ENCODE measurements around the gene THRSP. TPM values are rescaled to one million over a fixed set of nuclear protein-coding genes. Genes with fewer than 3 reads are reported as not detected.
"Not testable (repeated sequence)": the region's sequence is repeated elsewhere in the genome, so short reads cannot be mapped to it uniquely, and the experiment has no call there.

THRSP gene
- total RNA-seq, 2 donors from 2014 or later = not detected

DNA sequence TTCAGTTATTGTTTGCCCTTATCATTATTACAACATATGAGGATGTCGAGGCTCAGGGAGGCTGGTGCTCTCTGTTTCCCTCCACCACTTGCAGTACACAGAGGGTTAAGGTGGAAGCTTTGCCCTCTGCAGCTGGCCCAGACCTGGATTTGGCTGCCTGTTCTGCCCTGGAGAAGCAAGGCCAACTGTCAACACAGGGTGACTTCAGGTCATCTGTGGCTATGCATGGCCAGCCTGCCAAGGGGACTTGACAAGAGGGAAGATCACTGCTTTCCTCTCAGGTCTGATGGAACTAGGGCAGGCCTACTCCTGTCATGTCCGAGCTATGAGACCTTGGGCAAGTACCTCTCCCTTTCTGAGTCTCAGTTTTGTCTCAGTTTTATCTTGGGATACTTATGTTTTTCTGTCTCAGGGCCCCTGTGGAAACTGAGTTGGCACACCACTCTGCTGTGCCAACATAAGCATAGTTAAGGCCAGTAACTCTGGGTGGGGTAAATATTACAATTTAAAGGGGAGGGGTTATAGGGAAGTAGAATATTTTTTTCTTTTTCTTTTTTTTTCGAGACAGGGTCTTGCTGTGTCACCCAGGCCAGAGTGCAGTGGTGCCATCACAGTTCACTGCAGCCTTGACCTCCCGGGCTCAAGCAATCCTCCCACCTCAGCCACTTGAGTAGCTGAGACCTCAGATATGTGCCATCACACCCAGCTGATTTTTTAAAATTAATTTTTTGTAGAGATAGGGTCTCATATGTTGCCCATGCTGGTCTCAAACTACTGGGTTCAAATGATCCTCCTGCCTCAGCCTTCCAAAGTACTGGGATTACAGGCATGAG, 2.4 kb upstream of the THRSP start:
- no peaks in the 10 kb centered on the region for H3K9me3 ChIP-seq (ENCODE audit: control insufficient read depth, low read length, poor library complexity, severe bottlenecking)
- DNase-seq (no peak), ATAC-seq (no peak)
- no peak overlapping the region for H3K27ac Mint-ChIP-seq
- H3K27me3 Mint-ChIP-seq = no peaks in the 10 kb centered on the region
- no peak overlapping the region for H3K4me3 Mint-ChIP-seq
- H3K4me1 Mint-ChIP-seq = peaks cover 3% of the 10 kb centered on the region
- no peaks in the 10 kb centered on the region for H3K36me3 Mint-ChIP-seq (ENCODE audit: low read depth)

DNA sequence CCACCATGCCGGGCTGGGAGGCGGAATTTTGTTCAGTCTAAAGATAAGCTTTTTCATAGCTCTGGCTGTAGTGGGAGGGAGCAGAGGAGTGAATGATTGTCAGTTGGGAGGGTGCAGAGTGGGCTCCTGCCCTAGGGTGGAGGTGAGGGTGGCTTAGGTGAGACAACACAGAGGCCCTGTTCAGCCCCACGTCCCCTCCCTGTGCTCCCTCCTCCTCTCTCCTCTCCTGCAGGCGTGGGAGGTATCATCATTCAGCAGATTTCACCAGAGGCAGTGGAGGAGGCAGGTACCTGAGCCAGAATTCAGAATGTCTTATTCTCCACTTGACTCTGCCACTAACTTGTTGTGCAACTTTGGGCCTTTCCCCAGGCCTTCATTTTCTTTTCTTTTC, 1.7 kb upstream of the THRSP start:
- Mint-ChIP-seq H3K27me3 (no peaks in the 10 kb centered on the region), H3K27ac (peak overlapping the region; percentile 4), H3K4me1 (peaks cover 6% of the 10 kb centered on the region), H3K4me3 (no peak overlapping the region), H3K36me3 (ENCODE audit: low read depth) (no peaks in the 10 kb centered on the region)
- no peaks in the 10 kb centered on the region for H3K9me3 ChIP-seq (ENCODE audit: control insufficient read depth, low read length, poor library complexity, severe bottlenecking)
- no peak for DNase-seq
- no peak for ATAC-seq

DNA sequence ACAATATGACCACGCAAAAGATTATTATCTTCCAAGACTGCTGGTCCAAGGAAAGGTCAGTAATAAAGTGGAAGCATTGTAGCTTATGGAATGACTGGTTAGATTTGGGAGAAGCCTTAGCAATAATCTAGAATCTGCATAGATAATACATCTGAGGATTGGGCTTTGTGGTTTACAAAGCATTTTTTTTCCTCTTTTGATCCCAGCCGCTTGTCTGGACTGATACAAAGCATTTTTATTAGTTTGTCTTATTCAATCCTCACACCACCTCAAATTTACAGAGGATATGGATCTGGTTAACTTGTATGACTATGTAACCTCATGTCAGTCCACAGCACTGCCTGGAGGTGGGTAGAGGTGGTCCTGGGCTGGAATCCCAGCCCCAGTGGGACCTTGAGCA, 990 bp upstream of the THRSP start:
- Mint-ChIP-seq H3K4me3 (no peak overlapping the region), H3K36me3 (ENCODE audit: low read depth) (peaks cover 2% of the 10 kb centered on the region), H3K27ac (no peak overlapping the region), H3K27me3 (no peaks in the 10 kb centered on the region), H3K4me1 (peaks cover 7% of the 10 kb centered on the region)
- DNase-seq = no peak
- no peaks in the 10 kb centered on the region for H3K9me3 ChIP-seq (ENCODE audit: control insufficient read depth, low read length, poor library complexity, severe bottlenecking)
- no peak for ATAC-seq

- peaks cover 5% of the 10 kb centered on the region for H3K36me3 Mint-ChIP-seq (ENCODE audit: low read depth)
- ATAC-seq (no peak), DNase-seq (no peak)
- H3K27ac Mint-ChIP-seq = no peak overlapping the region
- peaks cover 10% of the 10 kb centered on the region for H3K4me1 Mint-ChIP-seq
- H3K4me3 Mint-ChIP-seq = no peak overlapping the region
- no peaks in the 10 kb centered on the region for H3K27me3 Mint-ChIP-seq
- no peaks in the 10 kb centered on the region for H3K9me3 ChIP-seq (ENCODE audit: control insufficient read depth, low read length, poor library complexity, severe bottlenecking)
Observed at GRCh38 chr11:78065203-78065602, 1.5 kb downstream of the THRSP start.

GRCh38 chr11:78066471-78066870, 2.8 kb downstream of the THRSP start:
- DNase-seq (no peak), ATAC-seq (no peak)
- peaks cover 5% of the 10 kb centered on the region for H3K36me3 Mint-ChIP-seq (ENCODE audit: low read depth)
- H3K9me3 ChIP-seq (ENCODE audit: control insufficient read depth, low read length, poor library complexity, severe bottlenecking) = no peaks in the 10 kb centered on the region
- H3K27ac Mint-ChIP-seq = no peak overlapping the region
- no peaks in the 10 kb centered on the region for H3K27me3 Mint-ChIP-seq
- H3K4me3 Mint-ChIP-seq = no peak overlapping the region
- peaks cover 10% of the 10 kb centered on the region for H3K4me1 Mint-ChIP-seq

DNA sequence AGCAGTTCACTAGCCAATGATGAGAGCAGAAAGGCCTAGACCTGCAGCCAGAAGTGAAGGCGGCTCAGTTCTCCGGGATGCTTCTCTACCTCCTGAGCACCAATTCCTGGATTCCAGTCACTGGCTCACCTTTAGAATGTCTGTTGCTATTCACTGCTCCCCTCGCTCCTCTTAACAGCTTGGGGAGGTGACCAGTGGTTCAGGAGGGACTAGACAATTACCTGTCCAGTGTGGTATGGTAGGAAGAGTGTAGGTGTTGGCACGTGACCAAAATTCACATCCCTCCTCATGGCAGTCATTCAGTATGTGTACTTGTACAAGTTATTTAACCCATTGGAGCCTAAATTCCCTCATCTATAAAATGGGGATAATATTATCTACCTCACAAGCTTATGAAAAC, 4.0 kb downstream of the THRSP start:
- Mint-ChIP-seq H3K27me3 (no peaks in the 10 kb centered on the region), H3K4me3 (no peak overlapping the region), H3K36me3 (ENCODE audit: low read depth) (peaks cover 12% of the 10 kb centered on the region), H3K27ac (peak overlapping the region; percentile 79), H3K4me1 (peaks cover 19% of the 10 kb centered on the region)
- no peak for ATAC-seq
- no peak for DNase-seq
- no peaks in the 10 kb centered on the region for H3K9me3 ChIP-seq (ENCODE audit: control insufficient read depth, low read length, poor library complexity, severe bottlenecking)

- no peaks in the 10 kb centered on the region for H3K9me3 ChIP-seq (ENCODE audit: control insufficient read depth, low read length, poor library complexity, severe bottlenecking)
- Mint-ChIP-seq H3K4me3 (no peak overlapping the region), H3K27me3 (no peaks in the 10 kb centered on the region), H3K4me1 (peaks cover 16% of the 10 kb centered on the region), H3K36me3 (ENCODE audit: low read depth) (peaks cover 12% of the 10 kb centered on the region), H3K27ac (no peak overlapping the region)
- DNase-seq = no peak
- no peak for ATAC-seq
Observed at GRCh38 chr11:78069465-78069864, 5.8 kb downstream of the THRSP start.

DNA sequence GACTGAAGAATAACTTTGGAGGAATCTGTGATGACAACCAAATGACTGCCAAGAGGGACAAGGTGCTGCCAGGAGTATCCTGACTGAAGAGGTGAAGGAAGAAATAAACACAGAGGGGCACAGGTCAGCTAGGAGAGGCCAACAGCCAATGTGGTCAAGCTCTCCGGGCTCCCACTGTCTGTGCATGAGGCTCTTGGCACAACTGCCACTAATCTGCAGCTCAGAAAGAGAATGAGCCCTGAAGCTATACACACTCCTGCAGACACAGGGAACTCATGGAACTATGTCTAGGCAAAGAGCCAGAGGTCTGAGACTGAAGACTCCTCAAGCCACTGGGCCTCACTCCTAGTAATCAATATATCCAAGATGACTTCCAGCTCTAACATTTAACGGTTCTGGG, 7.0 kb downstream of the THRSP start:
- Mint-ChIP-seq H3K36me3 (ENCODE audit: low read depth) (peaks cover 12% of the 10 kb centered on the region), H3K27ac (no peak overlapping the region), H3K4me1 (peaks cover 20% of the 10 kb centered on the region), H3K4me3 (no peak overlapping the region), H3K27me3 (no peaks in the 10 kb centered on the region)
- DNase-seq (no peak), ATAC-seq (no peak)
- H3K9me3 ChIP-seq (ENCODE audit: control insufficient read depth, low read length, poor library complexity, severe bottlenecking) = no peaks in the 10 kb centered on the region

GRCh38 chr11:78071717-78072116, 8.1 kb downstream of the THRSP start:
- H3K4me1 Mint-ChIP-seq = peaks cover 28% of the 10 kb centered on the region
- H3K9me3 ChIP-seq (ENCODE audit: control insufficient read depth, low read length, poor library complexity, severe bottlenecking) = no peaks in the 10 kb centered on the region
- no peak for ATAC-seq
- no peak overlapping the region for H3K27ac Mint-ChIP-seq
- no peak overlapping the region for H3K4me3 Mint-ChIP-seq
- no peak for DNase-seq
- no peaks in the 10 kb centered on the region for H3K27me3 Mint-ChIP-seq
- peaks cover 14% of the 10 kb centered on the region for H3K36me3 Mint-ChIP-seq (ENCODE audit: low read depth)

DNA sequence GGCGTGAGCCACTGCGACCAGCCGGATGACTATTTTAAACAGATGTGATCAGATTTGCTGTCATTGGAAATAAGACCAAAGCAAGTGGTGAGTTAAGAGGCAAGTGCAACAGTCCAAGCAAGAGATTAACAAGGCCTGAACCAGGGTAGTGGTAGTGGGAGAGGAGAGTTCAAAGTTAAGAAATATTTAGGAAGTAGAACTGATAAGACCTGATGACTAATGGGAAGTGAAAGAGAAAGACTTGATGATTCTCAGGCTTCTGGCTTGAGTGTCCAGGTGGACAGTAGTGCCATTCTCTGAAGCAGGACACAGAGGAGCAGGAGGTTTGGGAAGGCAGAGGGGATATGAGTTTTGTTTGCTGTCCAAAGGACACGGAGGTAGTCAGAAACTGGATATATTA, 8.8 kb downstream of the THRSP start:
- Mint-ChIP-seq H3K36me3 (ENCODE audit: low read depth) (peaks cover 13% of the 10 kb centered on the region), H3K4me3 (no peak overlapping the region), H3K27ac (no peak overlapping the region), H3K27me3 (no peaks in the 10 kb centered on the region), H3K4me1 (peaks cover 30% of the 10 kb centered on the region)
- no peak for DNase-seq
- H3K9me3 ChIP-seq (ENCODE audit: control insufficient read depth, low read length, poor library complexity, severe bottlenecking) = no peaks in the 10 kb centered on the region
- ATAC-seq = no peak

- peaks cover 39% of the 10 kb centered on the region for H3K4me1 Mint-ChIP-seq
- H3K27me3 Mint-ChIP-seq = no peaks in the 10 kb centered on the region
- peak overlapping the region; percentile 75 for H3K27ac Mint-ChIP-seq
- ATAC-seq (no peak), DNase-seq (no peak)
- peaks cover 10% of the 10 kb centered on the region for H3K36me3 Mint-ChIP-seq (ENCODE audit: low read depth)
- no peaks in the 10 kb centered on the region for H3K9me3 ChIP-seq (ENCODE audit: control insufficient read depth, low read length, poor library complexity, severe bottlenecking)
- peak overlapping the region; percentile 2 for H3K4me3 Mint-ChIP-seq
Observed at GRCh38 chr11:78074756-78075155, 11.1 kb downstream of the THRSP start.

DNA sequence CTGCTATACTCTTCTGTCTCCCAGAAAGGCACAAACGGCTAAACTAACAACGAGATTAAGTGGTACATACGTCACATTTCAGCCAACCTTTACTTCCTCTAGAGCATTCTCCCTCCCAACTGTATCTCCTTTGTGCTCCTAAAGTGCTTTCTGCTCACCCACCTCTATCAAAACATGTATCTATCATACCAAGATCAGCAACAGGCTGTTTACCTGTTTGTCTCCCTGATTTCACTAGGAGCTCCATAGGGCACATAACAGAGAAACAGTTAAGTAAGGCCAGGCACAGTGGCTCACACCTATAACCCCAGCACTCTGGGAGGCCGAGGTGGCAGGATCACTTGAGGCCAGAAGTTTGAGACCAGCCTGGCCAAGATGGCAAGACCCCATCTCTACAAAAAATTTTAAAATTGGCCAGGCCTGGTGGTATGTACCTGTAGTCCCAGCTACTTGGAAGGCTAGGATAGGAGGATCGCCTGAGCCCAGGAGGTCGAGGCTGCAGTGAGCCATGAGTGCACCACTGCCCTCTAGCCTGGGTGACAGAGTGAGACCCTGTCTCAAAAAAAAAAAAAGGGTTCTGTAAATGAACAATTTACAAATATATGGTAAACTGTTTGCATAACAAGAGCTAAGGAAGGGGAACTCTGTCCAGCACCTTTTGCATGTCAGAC, 13.2 kb downstream of the THRSP start:
- DNase-seq (no peak), ATAC-seq (no peak)
- H3K27me3 Mint-ChIP-seq = no peaks in the 10 kb centered on the region
- H3K27ac Mint-ChIP-seq = peak overlapping the region; percentile 82
- H3K9me3 ChIP-seq (ENCODE audit: control insufficient read depth, low read length, poor library complexity, severe bottlenecking) = no peaks in the 10 kb centered on the region
- H3K4me3 Mint-ChIP-seq = peak overlapping the region; percentile 59
- H3K36me3 Mint-ChIP-seq (ENCODE audit: low read depth) = peaks cover 7% of the 10 kb centered on the region
- H3K4me1 Mint-ChIP-seq = peaks cover 45% of the 10 kb centered on the region

DNA sequence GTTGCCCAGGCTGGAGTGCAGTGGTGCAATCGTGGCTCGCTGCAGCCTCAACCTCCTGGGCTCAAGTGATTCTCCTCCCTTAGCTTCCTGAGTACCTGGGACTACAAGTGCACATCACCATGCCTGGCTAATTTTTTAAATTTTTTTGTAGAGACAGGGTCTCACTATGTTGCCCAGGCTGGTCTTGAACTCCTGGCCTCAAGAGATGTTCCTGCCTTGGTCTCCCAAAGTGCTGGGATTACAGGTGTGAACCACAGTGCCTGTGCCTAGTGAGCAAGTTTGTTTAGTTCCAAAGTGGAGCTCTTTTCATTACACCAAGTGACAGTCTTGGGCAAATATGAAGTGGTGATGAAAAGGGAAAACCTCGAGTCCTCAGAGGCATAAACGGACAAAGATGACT, 13.9 kb downstream of the THRSP start:
- peak overlapping the region; percentile 96 for H3K27ac Mint-ChIP-seq
- not testable (repeated sequence) for ATAC-seq; H3K9me3 ChIP-seq (ENCODE audit: control insufficient read depth, low read length, poor library complexity, severe bottlenecking); H3K4me3 Mint-ChIP-seq; DNase-seq; H3K27me3 Mint-ChIP-seq; H3K36me3 Mint-ChIP-seq (ENCODE audit: low read depth)
- peaks cover 43% of the 10 kb centered on the region for H3K4me1 Mint-ChIP-seq
